ENCODE results near the gene RNU5D-1. TPM values are rescaled to one million over a fixed set of nuclear protein-coding genes. Genes with fewer than 3 reads are reported as not detected.
A peak's percentile ranks its signal among the peaks of the same experiment; 100 is the strongest.

RNU5D-1 gene
- total and polyA plus RNA-seq, 2 of the 13 experiments (the other 11 are each of a cell fraction or from before 2014, with no cell fraction given) = 165 TPM; not detected in 1

GRCh38 chr1:44707959-44708831, 22.8 kb downstream of the RNU5D-1 start (continued):
- TF ChIP-seq ZZZ3 (CRISPR knock-in tag; IDR thresholded peaks at IDR 0.05; ENCODE audit: borderline replicate concordance) = no peak
- TF ChIP-seq ZNF674 (CRISPR knock-in tag; IDR thresholded peaks at IDR 0.05; ENCODE audit: low read depth) = no peak
- no peak for TF ChIP-seq ZBTB14 (CRISPR knock-in tag; IDR thresholded peaks at IDR 0.05)
- no peak for TF ChIP-seq JDP2 (CRISPR knock-in tag; IDR thresholded peaks at IDR 0.05; ENCODE audit: borderline replicate concordance)
- TF ChIP-seq ISL2 (CRISPR knock-in tag; IDR thresholded peaks at IDR 0.05) = no peak
- TF ChIP-seq ELF3 (CRISPR knock-in tag; IDR thresholded peaks at IDR 0.05) = peak; percentile 43; the same call in 1 of the 2 replicates
- no peak for TF ChIP-seq IKZF1 (IDR thresholded peaks at IDR 0.05)
- no peak for TF ChIP-seq NRL (CRISPR knock-in tag; IDR thresholded peaks at IDR 0.05; ENCODE audit: borderline replicate concordance)
- TF ChIP-seq MBD4 (IDR thresholded peaks at IDR 0.05; ENCODE audit: borderline replicate concordance, low read length) = no peak
- TF ChIP-seq KLF6 (CRISPR knock-in tag; IDR thresholded peaks at IDR 0.05) = no peak
- 0 out of 2 replicates have a peak, but pooled peaks have one; percentile 10 for TF ChIP-seq ZNF580 (CRISPR knock-in tag; IDR thresholded peaks at IDR 0.05; ENCODE audit: borderline replicate concordance, low read depth)
- no peak for TF ChIP-seq SOX5 (CRISPR knock-in tag; IDR thresholded peaks at IDR 0.05; ENCODE audit: borderline replicate concordance)
- TF ChIP-seq ZNF530 (CRISPR knock-in tag; IDR thresholded peaks at IDR 0.05; ENCODE audit: low read depth) = no peak
- TF ChIP-seq BHLHE40 (IDR thresholded peaks at IDR 0.05; ENCODE audit: low read length) = no peak
- no peak for TF ChIP-seq ZNF605 (CRISPR knock-in tag; IDR thresholded peaks at IDR 0.05)
- 0 out of 2 replicates have a peak, but pooled peaks have one; percentile 21 for TF ChIP-seq ZFP37 (CRISPR knock-in tag; IDR thresholded peaks at IDR 0.05; ENCODE audit: borderline replicate concordance)
- TF ChIP-seq HMGXB4 (CRISPR knock-in tag; IDR thresholded peaks at IDR 0.05; ENCODE audit: borderline replicate concordance in 1 of 2, low read depth in 1 of 2) = peak in 1 of 2 experiments; percentile 51; a peak in 1 of 4 replicates
- no peak for TF ChIP-seq ZNF615 (CRISPR knock-in tag; IDR thresholded peaks at IDR 0.05; ENCODE audit: borderline replicate concordance)
- TF ChIP-seq DRAP1 (CRISPR knock-in tag; IDR thresholded peaks at IDR 0.05) = no peak
- no peak for TF ChIP-seq ZSCAN9 (CRISPR knock-in tag; IDR thresholded peaks at IDR 0.05; ENCODE audit: borderline replicate concordance)
- TF ChIP-seq ZSCAN25 (CRISPR knock-in tag; IDR thresholded peaks at IDR 0.05) = 0 out of 2 replicates have a peak, but pooled peaks have one; percentile 25
- no peak for TF ChIP-seq ZNF567 (CRISPR knock-in tag; IDR thresholded peaks at IDR 0.05; ENCODE audit: borderline replicate concordance)
- TF ChIP-seq ZNF160 (CRISPR knock-in tag; IDR thresholded peaks at IDR 0.05) = no peak
- TF ChIP-seq SOX13 (IDR thresholded peaks at IDR 0.05) = no peak
- peak in 1 of 2 experiments; percentile 32; a peak in 1 of 4 replicates for TF ChIP-seq SOX13 (CRISPR knock-in tag; conservative IDR thresholded peaks at IDR 0.05 in 1 of 2, IDR thresholded peaks at IDR 0.05 in 1 of 2)
- no peak for TF ChIP-seq ZNF180 (CRISPR knock-in tag; IDR thresholded peaks at IDR 0.05; ENCODE audit: borderline replicate concordance, low read depth)
- peak; percentile 13; the same call in 1 of the 2 replicates for TF ChIP-seq RAD21 (CRISPR knock-in tag; IDR thresholded peaks at IDR 0.05)
- TF ChIP-seq ZNF792 (CRISPR knock-in tag; IDR thresholded peaks at IDR 0.05) = no peak
- no peak for TF ChIP-seq KMT2B (CRISPR knock-in tag; IDR thresholded peaks at IDR 0.05)

Measured in HepG2 (cell line).